GM19328 (cell line): Measurements from ENCODE around the gene MUC20.
"Not testable (repeated sequence)": the region's sequence is repeated elsewhere in the genome, so short reads cannot be mapped to it uniquely, and the experiment has no call there.

Source experiments
- ATAC-seq: cut with Tn5 transposase; IDR thresholded peaks from one replicate; pipeline ENCODE4 v1.9.1; 2021; ENCODE audit warnings: mild to moderate bottlenecking, moderate library complexity; ENCODE audit not compliant: unreplicated experiment

MUC20 gene, protein sequence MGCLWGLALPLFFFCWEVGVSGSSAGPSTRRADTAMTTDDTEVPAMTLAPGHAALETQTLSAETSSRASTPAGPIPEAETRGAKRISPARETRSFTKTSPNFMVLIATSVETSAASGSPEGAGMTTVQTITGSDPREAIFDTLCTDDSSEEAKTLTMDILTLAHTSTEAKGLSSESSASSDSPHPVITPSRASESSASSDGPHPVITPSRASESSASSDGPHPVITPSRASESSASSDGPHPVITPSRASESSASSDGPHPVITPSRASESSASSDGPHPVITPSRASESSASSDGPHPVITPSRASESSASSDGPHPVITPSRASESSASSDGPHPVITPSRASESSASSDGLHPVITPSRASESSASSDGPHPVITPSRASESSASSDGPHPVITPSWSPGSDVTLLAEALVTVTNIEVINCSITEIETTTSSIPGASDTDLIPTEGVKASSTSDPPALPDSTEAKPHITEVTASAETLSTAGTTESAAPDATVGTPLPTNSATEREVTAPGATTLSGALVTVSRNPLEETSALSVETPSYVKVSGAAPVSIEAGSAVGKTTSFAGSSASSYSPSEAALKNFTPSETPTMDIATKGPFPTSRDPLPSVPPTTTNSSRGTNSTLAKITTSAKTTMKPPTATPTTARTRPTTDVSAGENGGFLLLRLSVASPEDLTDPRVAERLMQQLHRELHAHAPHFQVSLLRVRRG

DNA sequence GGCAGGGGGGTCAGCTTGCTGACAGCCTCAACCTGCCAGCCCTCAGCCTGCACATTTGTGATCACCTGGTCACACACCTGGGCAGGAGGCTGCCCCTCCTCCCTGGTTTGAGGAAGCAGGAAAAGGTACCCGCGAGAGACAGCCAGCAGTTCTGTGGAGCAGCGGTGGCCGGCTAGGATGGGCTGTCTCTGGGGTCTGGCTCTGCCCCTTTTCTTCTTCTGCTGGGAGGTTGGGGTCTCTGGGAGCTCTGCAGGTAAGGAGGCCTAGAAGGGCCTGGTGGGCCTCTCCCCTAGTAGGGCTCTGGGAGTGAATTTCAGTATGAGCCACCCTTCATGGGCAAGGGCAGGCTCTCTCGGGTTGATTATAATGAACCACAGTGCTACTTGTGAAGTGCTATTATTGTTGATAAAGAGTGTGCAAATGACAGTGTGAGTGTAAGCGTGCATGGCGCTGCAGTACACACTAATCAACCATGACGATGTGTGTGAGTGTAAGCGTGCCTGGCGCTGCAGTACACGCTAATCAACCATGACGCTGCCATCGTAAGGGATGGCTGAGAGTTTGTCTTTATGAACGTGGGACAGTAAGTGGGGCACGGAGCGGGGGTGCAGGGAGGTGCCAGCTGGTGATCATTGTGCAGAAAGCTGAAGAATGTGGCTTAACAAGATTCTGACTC, at the start of gene MUC20:
Gene MUC20, plus strand, starts transcription at position 148 of the 676 bp plus-strand sequence. Its CDS starts 30 bp downstream, at position 178.
- not testable (repeated sequence) for ATAC-seq

DNA sequence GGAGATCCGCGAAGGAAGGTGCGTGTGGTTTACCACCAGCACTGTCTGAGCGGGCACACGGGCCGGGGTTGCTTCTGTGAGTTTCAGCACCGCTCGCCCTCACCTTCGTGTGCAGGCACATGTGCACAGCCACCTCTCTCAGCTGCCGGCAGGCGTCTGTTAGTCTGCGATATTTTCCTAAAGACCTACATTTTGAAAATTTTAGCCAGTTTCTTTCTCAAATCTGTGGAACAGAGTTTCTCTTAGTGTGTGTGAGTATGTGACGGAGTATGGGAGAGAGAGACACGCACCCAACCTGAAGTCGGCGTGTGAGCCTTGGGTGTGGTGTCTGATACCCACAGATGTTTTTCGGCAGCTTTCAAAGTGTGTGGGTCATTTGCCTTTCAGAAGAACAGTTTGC, 49.5 kb upstream of the MUC20 start:
- ATAC-seq = not testable (repeated sequence)

DNA sequence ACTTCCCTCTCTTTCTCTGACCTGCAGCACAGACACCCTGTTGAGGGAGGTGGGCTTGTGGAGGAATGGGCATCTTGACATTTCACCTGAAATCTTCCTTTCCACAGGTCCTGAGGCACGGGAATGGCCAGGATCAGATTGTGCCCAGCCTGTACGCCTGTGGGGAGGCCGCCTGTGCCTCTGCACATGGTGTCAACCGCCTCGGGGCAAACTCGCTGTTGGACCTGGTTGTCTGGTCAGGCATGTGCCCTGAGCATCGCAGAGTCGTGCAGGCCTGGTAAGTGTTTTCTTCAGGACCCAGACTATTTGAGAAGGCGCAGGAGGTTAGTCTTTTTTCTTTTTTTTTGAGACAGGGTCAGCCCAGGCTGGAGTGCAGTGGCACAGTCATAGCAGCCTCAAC, 47.1 kb upstream of the MUC20 start:
- ATAC-seq = not testable (repeated sequence)

DNA sequence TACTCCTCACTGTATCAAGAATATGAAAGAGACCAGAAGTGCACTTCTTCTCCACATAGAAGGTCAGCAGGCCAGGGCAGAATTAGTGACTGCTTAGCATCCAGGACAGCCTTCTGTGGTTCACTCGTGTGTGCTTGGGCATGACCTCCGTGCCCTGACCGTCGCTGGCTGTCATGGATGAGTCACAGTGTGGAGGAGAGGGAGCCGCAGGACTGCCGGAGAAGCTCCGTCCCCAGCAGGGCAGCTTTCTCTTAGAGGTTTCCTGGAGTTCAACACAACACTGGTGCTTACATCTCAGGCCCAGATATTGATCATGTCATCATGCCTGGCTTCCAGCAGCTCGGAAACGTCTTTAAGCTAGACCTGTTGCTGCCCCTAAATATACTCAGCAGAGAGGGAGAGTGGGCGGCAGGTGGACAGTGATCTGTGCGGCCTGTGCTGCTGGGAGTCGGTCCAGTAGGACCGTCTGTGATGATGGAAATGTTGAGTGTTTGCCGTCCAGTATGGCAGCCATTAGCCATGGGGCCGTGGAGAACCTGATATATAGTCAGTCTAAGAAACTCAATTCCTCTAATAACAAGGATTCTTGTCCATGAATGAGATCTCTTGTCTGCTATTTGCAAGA, 42.3 kb upstream of the MUC20 start:
- not testable (repeated sequence) for ATAC-seq

DNA sequence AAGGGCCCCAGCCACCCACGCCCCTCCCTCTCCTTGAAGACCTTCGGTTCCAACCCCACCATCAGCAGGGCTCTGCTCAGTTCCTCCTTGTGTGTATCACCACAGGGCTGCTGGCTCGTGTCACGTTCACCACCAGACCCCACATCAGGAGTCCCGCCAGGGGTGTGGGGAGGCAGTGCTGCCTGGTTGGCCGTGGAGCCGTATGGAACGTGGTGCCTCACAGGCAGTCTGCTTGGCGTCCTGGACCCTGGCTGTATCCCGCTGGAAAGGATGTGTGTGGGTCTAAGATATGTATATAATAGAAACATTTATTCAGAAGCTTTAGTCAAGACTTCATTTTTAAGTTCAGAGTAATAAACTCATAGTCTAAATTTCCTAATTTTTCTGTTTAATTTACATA, 40.1 kb upstream of the MUC20 start:
- ATAC-seq = not testable (repeated sequence)

DNA sequence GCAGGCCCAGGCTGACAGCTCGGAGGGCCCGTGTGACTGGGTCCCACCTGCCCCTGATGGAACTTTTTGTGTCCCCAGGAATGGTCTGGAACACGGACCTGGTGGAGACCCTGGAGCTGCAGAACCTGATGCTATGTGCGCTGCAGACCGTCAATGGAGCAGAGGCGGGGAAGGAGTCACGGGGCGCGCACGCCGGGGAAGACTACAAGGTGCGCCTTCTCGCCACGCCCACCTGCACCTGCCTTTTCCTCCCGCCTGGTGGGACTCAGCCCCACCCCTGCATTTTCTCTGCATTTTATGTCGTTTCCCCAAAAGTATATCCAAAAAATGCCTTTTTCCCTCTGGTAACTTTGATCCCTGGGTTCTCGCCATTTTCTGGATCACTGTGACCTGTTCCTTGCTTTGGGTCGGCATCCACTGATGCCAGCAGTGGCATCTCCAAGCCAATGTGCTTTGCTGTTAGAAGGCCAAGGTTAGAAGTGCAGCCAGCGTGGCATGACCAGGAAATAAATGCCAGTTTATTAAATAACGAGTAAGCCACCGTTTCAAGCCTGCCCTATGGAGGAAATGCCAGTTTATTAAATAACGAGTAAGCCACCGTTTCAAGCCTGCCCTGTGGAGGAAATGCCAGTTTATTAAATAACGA, 39.2 kb upstream of the MUC20 start:
- ATAC-seq = not testable (repeated sequence)

DNA sequence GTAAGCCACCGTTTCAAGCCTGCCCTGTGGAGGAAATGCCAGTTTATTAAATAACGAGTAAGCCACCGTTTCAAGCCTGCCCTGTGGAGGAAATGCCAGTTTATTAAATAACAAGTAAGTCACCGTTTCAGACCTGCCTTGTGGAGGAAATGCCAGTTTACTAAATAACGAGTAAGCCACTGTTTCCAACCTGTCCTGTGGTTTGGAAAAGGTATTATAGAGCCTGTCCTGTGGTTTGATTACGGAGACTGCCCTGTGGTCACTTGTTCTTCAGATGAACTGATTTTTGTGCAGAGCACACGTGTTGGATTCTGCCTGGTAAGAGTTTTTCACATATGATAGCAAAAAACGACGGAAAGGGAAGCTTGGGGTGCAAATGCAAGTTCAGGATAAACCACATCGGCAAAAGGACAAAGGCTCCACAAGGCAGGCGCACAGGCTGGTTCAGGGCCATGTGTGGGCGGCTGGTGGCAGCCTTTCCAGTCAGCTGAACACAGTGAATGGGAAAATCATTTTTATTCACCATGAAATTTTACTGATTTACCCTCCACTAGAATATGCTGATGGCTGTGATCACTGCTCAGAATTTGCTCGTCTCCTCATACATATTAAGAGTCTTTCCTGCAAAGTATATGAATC, 38.6 kb upstream of the MUC20 start:
- ATAC-seq = not testable (repeated sequence)

DNA sequence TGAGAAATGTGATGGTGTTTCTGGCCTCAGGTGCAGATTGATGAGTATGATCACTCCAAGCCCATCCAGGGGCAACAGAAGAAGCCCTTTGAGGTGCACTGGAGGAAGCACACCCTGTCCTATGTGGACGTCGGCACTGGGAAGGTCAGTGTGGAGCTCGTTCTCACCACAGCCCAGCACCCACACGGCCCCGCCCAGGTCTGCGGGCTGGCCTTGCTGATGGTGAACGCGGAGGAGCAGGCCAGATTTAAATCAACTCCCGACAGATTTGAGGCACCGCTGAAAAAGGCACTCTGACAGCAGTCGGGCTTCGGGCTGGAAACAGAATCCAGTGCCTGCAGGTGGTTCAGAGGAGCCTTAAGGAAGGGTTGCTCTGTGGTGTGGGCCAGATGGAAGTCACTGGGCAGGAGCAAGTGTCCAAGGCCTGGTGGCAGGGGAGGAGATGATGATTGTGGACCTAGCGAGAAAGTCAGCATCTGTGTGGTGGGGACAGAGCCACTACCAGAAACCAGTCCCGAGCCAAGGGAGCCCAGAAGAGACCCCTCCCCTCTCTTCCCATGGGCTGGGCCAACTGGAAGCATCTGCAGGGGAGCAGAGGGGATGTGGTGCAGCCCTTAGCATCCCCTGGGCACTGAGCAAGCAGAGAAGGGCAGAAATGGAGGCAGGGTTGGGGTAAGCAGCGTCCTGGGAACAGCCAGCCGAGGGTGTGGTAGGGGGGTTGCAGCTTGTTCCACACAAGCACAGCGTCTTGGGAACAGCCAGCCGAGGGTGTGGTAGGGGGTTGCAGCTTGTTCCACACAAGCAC, 36.9 kb upstream of the MUC20 start:
- ATAC-seq = not testable (repeated sequence)

DNA sequence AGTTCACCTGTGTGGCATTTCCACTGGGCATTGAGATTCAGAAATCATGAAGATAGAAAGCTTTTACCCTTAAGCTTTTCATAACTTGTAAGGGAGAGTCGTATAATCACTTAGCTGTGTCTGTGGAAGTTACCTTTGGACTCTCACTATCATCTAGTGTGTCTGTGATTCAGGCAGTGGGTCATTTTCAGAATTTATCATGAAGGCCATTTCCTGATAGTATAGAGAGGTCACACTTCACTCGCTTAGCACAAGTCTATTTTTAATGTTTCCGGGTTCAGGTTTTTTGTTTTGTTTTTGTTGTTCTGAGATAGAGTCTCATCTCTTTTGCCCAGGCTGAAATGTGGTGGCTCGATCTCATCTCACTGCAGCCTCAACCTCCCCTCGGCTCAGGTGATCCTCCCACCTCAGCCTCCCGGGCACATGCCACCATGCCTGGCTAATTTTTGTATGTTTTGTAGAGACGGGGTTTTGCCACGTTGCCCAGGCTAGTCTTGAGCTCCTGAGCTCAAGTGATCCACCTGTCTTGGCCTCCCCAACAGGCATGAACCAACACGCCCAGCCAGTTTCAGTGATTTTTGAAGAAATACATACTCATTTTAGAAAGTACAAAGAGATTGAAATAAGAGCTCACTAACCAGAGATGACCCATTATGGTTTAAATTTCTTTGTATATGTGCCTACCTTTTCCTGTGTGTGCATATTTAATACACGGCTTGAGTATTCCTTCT, 36.1 kb upstream of the MUC20 start:
- ATAC-seq = not testable (repeated sequence)

DNA sequence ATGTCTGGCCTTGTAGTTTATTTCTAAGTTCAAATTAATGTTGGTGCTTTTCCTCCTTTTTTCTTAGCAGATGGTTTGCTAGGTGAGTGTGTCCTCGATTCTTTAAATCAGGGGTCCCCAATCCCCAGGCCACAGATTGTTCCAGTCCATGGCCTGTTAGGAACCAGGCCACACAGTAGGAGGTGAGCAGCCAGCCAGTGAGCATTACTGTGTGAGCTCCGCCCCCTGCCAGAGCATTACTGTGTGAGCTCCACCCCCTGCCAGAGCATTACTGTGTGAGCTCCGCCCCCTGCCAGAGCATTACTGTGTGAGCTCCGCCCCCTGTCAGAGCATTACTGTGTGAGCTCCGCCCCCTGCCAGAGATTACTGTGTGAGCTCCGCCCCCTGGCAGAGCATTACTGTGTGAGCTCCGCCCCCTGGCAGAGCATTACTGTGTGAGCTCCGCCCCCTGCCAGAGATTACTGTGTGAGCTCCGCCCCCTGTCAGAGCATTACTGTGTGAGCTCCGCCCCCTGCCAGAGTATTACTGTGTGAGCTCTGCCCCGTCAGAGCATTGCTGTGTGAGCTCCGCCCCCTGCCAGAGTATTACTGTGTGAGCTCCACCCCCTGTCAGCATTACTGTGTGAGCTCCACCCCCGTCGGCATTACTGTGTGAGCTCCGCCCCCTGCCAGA, 34.1 kb upstream of the MUC20 start:
- not testable (repeated sequence) for ATAC-seq

DNA sequence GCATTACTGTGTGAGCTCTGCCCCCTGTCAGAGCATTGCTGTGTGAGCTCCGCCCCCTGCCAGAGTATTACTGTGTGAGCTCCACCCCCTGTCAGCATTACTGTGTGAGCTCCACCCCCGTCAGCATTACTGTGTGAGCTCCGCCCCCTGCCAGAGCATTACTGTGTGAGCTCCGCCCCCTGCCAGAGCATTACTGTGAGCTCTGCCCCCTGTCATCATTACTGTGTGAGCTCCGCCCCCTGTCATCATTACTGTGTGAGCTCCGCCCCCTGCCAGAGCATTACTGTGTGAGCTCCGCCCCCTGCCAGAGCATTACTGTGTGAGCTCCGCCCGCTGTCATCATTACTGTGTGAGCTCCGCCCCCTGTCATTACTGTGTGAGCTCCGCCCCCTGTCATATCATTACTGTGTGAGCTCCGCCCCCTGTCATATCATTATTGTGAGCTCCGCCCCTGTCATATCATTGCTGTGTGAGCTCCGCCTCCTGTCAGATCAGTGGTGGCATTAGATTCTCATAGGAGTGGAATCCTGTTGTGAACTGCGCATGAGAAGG, 33.5 kb upstream of the MUC20 start:
- not testable (repeated sequence) for ATAC-seq

DNA sequence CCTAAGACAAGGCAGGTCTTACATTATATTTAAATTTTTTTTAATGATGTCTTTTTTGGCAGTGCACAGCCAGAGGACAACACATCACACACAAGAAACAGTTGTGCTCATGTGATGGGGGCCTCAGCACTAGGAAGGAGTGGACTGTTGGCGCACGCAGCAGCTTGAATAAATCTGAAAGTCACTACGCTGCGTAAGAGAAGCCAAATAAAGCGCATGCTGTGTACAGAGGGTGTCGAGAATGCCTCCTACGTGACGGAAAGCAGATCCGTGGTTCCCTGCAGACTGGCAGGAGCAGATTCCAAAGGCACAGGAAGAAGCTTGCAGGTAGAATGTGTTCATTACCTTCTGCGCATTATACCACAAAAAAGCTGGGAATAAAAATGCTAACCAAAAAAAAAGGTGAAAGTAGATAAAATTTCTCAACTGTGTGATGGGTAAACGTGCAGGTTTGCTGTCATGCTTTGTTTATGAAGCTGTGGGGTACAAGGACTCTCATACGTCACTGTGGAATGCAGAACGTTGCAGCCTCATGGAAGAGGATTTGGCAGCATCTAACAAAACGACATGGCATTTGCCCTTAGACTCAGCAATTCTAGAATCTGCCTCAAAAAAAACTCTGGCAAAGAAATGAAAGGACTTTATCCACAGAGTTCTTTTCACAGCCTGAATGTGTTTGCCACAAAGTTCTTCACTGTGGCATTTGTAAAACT, 32.2 kb upstream of the MUC20 start:
- ATAC-seq = not testable (repeated sequence)

DNA sequence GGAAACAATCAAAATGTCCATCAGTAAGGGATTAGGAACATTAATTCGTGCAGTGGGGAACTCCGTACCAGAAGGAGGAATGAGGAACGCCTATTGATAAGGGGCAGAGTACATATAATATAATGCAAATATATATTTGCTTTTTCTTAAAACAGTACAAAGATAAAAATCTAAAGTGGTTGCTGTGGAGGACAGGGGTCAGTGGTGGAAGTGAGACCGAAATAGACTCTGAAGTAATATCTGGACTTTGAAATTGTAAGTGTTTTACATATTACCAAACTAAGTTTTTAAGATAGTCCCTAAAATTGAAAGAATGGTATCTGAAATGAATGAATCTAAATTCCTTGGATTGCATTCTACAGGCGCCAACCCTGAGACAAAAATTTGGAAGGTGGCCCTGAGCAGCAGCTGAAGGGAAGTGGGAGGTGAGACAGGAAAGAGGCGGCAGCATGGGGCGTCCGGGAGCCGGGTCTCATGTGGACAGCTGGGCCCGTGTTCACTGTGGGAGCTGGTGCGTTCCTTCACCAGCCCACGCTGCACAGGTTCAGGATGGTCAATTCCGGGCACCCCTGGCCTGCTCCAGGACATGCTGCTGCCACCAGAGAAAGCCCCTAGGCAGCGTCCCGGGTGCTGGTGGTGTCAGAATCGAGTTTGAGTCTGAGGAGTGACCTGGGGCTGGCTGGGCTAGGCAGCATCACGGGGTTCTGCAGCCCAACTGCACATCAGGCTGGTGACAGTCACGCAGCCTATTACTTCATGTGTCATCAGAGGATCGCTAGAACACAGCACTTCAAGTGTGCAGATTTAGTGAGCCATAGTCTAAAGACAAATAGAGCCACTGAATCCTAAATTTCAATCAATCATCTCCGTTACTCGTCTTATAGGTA, 31.4 kb upstream of the MUC20 start:
- ATAC-seq = not testable (repeated sequence)

DNA sequence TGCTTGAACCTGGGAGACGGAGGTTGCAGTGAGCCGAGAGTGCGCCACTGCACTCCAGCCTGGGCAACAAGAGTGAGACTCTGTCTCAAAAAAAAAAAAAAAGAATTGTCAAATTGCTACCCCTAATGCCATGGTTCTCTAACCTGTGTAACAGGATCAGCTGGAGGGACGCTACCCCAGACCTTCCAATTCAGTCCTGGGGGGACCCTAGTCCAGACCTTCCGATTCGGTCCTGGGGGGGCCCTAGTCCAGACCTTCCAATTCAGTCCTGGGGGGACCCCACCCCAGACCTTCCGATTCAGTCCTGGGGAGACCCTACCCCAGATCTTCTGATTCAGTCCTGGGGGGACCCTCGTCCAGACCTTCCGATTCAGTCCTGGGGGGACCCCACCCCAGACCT, 29.8 kb upstream of the MUC20 start:
- no peak for ATAC-seq

DNA sequence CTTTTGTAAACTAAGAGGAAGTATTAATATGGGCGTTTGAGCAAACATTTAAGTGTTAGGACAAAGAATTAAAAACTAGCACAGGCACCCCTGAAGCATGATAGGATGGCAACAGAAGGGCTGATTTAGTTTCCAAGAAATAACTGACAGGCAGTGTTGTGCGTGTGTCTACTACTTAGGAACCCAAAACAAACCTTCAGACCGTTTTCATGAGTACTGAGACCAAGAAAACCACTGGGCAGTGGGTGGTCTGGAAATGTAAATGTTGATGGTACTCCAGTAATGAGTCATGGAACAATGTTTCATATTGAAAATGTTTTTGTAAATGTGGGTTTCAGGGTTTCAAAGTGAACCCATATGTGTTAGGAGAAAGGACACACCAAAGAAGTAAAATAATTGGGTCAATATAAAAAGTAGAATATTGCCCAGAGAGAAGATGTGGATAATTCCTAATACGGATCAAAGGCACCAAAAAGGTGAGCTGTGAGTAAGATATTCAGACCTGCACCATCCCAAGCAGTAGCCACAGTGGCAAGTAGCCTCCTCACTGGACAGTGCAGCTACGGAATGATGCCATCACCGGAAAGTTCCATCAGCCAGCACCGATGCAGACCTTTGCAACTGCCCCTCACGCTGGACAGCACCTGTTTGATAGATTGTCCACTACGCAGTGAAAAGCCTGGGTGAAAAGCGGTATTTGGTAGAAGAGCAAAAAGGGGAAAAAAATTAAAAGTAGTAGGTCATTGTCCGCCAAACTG, 29.0 kb upstream of the MUC20 start:
- not testable (repeated sequence) for ATAC-seq

DNA sequence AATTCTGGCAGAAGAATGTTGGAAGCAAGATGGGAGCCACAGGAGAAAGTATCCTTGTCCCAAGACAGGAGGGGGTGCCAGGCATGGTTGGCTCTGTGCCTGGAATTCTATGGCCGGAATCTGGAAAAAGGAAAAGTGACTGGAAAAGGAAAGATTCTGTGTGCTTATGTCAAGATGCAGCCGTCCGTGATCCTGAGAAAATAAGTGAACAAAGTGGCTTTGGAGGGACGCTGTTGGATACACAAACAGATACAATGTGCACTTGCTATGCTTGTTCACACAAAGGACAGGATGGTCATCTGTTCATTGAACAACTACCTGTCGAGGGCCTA, 28.5 kb upstream of the MUC20 start:
- no peak for ATAC-seq
